ENCODE measurements around the gene PDE9A.

The PDE9A gene

GRCh38 chr21:42661688-42662429 lies 8.4 kb downstream of the PDE9A start:
- no peak overlapping the region for H3K4me3 ChIP-seq (ENCODE audit: low read depth, low read length)
- TF ChIP-seq CTCF (IDR thresholded peaks at IDR 0.05; ENCODE audit: low read depth, low read length), result no peak

- H3K4me3 ChIP-seq (ENCODE audit: low read depth, low read length), result no peak overlapping the region
- no peak for TF ChIP-seq CTCF (IDR thresholded peaks at IDR 0.05; ENCODE audit: low read depth, low read length)
These were observed 9.2 kb downstream of the PDE9A start for GRCh38 chr21:42662430-42663199.

- no peak overlapping the region for H3K4me3 ChIP-seq (ENCODE audit: low read depth, low read length)
- no peak for TF ChIP-seq CTCF (IDR thresholded peaks at IDR 0.05; ENCODE audit: low read depth, low read length)
These were observed 9.9 kb downstream of the PDE9A start for GRCh38 chr21:42663200-42663750.

GRCh38 chr21:42663860-42664535 lies 10.6 kb downstream of the PDE9A start:
- no peak for TF ChIP-seq CTCF (IDR thresholded peaks at IDR 0.05; ENCODE audit: low read depth, low read length)
- no peak overlapping the region for H3K4me3 ChIP-seq (ENCODE audit: low read depth, low read length)

GRCh38 chr21:42664614-42665013 lies 11.2 kb downstream of the PDE9A start:
- TF ChIP-seq CTCF (IDR thresholded peaks at IDR 0.05; ENCODE audit: low read depth, low read length), result no peak
- no peak overlapping the region for H3K4me3 ChIP-seq (ENCODE audit: low read depth, low read length)

GRCh38 chr21:42665026-42665425 lies 11.6 kb downstream of the PDE9A start:
- TF ChIP-seq CTCF (IDR thresholded peaks at IDR 0.05; ENCODE audit: low read depth, low read length), result no peak
- H3K4me3 ChIP-seq (ENCODE audit: low read depth, low read length), result no peak overlapping the region
